ENCODE measurements around the gene TNK1. TPM values are rescaled to one million over a fixed set of nuclear protein-coding genes. Genes with fewer than 3 reads are reported as not detected.
A peak's percentile ranks its signal among the peaks of the same experiment; 100 is the strongest.
"Not testable (repeated sequence)": the region's sequence is repeated elsewhere in the genome, so short reads cannot be mapped to it uniquely, and the experiment has no call there.

TNK1 gene
- total RNA-seq, 1 experiment from 2014 or later: 7.0 TPM

DNA sequence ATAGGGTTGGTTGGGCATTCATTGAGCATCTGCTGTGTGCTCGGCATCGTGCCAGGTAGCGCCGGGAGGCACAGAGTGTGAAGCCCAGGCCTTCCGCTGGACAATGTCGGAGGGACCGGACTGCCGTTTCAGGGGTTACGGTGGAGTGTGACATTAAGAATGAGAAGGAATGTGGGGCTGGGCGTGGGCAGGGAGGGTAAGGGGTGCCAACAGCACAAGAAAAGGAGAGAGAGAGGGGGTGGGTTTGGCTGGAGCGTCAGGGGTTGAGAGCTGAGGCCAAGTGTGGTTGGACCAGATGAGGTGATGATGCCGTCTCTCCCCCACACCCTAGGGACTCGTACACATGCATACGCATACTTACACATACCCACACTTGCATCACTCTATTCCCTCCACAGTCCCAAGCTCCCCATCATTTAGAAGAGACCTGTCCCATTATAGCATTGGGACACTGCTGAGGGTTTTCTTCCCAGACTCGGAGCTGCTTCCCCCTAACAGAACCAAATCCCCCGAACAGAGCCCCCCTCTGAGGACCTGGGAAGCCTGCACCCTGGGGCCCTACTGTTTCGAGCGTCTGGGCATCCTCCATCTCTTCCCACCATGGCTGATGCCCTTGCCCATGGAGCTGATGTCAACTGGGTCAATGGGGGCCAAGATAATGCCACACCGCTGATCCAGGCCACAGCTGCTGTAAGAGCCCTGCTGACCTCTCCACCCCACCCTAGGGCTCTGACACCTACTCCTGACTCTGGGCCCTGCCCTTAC, 32.2 kb upstream of the TNK1 start:
- H3K36me3 ChIP-seq (replicated peaks; ENCODE audit: control insufficient read depth, insufficient read depth, low read length): no peaks in the 10 kb centered on the region; the same call in 1 of the 2 replicates
- DNase-seq: no peak
- peaks cover 5% of the 10 kb centered on the region; the same call in 1 of the 2 replicates for H3K27me3 ChIP-seq (ENCODE audit: control insufficient read depth, insufficient read depth, low read length)
- H3K4me3 ChIP-seq (ENCODE audit: insufficient read depth, low read depth, low read length): no peak overlapping the region

DNA sequence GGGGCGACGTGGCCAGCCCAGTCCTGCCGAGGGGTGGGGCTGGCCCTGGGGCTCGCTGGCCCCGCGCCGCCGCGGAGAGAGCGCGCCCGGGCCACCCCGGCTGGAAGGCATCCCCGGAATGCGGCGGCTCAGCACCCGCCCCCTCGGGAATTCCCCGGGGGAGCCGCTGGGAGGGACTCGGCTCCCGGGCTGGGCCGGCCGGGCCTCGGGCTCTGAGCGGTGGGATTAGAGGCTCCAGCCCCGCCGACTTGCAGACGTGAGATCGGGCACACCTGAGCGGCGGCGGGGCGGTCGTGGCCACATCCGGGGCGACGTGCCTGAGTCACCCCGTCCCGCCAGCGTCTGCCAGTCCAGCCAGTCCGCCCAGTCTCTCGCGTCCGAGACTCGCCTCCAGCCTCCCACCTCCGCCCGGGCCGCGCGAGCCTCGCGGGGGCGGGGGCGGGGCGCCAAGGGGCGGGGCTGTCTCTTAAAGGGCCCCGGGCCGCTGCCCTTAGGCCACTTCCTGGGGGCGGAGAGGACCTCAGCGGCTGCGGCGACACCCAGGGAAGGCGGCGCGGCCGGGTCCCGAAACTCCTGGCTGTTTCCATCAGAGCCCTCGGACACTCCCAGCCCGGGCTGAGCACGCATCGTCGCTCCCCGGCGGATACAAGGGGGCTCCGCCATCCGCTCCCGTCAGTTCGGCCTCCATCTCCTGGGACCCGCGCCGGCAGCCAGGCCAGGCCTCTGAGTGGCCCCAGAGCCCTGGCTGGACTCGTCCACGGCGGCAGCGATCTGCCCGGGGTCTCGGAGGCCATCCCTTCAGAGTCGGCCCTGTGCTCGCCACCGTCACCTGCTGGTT, 29.0 kb upstream of the TNK1 start, which contains the start of gene KCTD11:
KCTD11 (plus strand) TSS at position 498 of the 838 bp plus-strand sequence.
- Histone ChIP-seq H3K36me3 (replicated peaks; ENCODE audit: control insufficient read depth, insufficient read depth, low read length) (no peaks in the 10 kb centered on the region), H3K4me3 (ENCODE audit: insufficient read depth, low read depth, low read length) (peak within 1 kb of the TSS; percentile 76)

DNA sequence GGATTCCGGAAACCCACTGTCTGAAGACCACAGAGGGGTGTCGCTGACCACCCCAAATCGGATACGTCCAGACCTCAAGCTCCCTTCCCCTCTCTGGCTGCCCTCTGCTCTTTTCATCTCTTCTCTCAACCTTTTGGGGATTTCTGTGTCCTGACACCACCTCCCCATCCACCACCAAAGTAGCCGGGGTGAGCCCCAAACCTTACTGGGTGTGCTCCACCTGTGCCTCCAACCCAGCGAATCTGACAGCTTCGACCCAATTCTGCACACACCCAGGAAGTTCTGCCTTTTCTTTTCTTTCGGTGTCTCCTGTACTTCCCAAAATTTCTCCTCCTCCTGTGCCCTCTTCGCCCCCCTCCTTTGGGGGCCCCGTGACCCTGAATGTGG, 28.4 kb upstream of the TNK1 start:
- Histone ChIP-seq H3K36me3 (replicated peaks; ENCODE audit: control insufficient read depth, insufficient read depth, low read length) (no peaks in the 10 kb centered on the region), H3K27me3 (ENCODE audit: control insufficient read depth, insufficient read depth, low read length) (peaks cover 5% of the 10 kb centered on the region; the same call in 1 of the 2 replicates), H3K4me3 (ENCODE audit: insufficient read depth, low read depth, low read length) (peak overlapping the region; percentile 76)
- DNase-seq: no peak

More for the DNA sequence above, 29.0 kb upstream of the TNK1 start, which contains the start of gene KCTD11:
- peak; percentile 99 for DNase-seq
- H3K27me3 ChIP-seq (ENCODE audit: control insufficient read depth, insufficient read depth, low read length): peaks cover 5% of the 10 kb centered on the region; the same call in 1 of the 2 replicates

DNA sequence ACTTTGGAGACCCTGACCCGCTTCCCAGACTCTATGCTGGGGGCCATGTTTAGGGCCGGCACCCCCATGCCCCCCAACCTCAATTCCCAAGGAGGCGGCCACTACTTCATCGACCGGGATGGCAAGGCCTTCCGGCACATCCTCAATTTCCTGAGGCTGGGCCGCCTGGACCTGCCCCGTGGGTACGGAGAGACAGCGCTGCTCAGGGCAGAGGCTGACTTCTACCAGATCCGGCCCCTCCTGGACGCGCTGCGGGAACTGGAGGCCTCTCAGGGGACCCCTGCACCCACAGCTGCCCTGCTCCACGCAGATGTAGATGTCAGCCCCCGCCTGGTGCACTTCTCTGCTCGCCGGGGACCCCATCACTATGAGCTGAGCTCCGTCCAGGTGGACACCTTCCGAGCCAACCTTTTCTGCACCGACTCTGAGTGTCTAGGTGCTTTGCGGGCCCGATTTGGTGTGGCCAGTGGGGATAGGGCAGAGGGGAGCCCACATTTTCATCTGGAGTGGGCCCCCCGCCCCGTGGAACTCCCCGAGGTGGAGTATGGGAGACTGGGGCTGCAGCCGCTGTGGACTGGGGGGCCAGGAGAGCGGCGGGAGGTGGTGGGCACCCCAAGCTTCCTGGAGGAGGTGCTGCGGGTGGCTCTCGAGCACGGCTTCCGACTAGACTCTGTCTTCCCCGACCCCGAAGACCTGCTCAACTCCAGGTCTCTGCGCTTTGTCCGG, 27.8 kb upstream of the TNK1 start:
- Histone ChIP-seq H3K4me3 (ENCODE audit: insufficient read depth, low read depth, low read length) (no peak overlapping the region), H3K36me3 (replicated peaks; ENCODE audit: control insufficient read depth, insufficient read depth, low read length) (no peaks in the 10 kb centered on the region), H3K27me3 (ENCODE audit: control insufficient read depth, insufficient read depth, low read length) (peaks cover 5% of the 10 kb centered on the region; the same call in 1 of the 2 replicates)
- DNase-seq: peak; percentile 55

DNA sequence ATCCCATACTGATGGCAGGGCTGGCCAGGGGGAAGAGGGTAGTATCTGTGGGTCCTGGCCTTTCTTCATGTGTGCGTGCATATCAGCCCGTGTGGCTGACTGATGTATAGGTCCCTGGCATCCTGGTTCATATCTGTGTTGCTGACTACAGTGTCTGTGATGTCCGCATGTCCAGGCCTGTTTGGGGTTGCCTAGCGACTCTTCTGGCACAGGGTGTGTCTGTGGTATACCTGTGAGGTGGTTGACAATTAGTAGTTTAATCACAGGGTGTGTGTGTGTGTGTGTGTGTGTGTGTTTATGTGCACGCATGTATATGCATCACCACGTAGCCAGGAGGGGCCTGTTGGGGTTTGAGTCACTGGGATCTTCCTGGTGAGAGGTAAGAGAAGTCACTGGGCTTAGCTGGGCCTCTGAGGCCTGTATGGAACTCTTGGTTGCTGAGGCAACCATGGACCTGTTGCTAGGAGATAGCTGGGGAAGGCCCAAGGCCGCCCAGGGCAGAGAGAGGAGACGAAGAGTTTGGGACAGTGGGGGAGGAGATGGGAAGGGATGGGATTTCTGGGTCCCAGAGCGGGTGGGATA, 26.5 kb upstream of the TNK1 start:
- H3K4me3 ChIP-seq (ENCODE audit: insufficient read depth, low read depth, low read length): no peak overlapping the region
- no peaks in the 10 kb centered on the region for H3K36me3 ChIP-seq (replicated peaks; ENCODE audit: control insufficient read depth, insufficient read depth, low read length)
- peaks cover 5% of the 10 kb centered on the region; the same call in 1 of the 2 replicates for H3K27me3 ChIP-seq (ENCODE audit: control insufficient read depth, insufficient read depth, low read length)
- peak; percentile 46 for DNase-seq

DNA sequence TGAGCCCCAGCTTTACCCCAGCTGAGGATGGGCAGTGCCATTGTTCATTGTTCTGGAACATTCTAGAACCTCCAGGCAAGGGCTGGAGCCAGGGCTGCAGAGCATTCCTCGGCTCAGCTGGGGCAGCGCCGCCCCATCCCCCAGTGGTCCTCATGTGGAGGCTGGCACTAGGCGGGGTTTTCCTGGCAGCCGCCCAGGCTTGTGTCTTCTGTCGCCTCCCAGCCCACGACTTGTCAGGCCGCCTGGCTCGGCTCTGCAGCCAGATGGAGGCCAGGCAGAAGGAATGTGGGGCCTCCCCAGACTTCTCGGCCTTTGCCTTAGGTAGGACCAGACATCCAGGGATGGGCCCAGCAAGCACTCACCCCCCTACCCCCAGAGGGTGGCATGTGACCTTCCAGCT, 25.8 kb upstream of the TNK1 start, which contains the start of gene TMEM95:
TMEM95 (plus strand) TSS at position 104 of the 400 bp plus-strand sequence; CDS start at position 153, 49 bp downstream.
- no peaks in the 10 kb centered on the region for H3K36me3 ChIP-seq (replicated peaks; ENCODE audit: control insufficient read depth, insufficient read depth, low read length)
- DNase-seq: peak; percentile 44
- H3K4me3 ChIP-seq (ENCODE audit: insufficient read depth, low read depth, low read length): no peak within 1 kb of the TSS
- H3K27me3 ChIP-seq (ENCODE audit: control insufficient read depth, insufficient read depth, low read length): peaks cover 5% of the 10 kb centered on the region; the same call in 1 of the 2 replicates

DNA sequence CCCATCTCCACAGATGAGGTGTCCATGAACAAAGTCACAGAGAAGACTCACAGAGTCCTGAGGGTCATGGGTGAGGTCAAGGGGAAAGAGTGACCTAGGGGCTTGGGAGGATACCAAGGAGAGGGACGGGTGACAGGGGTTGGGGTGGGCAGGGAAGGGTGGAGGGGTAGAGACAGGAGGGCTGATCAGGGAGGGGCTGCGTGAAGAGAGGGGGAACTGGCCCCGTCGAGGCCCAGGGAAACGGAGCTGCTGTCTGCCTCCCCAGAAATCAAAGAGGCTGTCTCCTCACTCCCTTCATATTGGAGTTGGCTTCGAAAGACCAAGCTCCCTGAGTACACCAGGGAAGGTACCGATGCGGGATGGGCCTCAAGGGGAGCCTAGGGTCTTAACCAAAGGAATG, 25.3 kb upstream of the TNK1 start:
- Histone ChIP-seq H3K36me3 (replicated peaks; ENCODE audit: control insufficient read depth, insufficient read depth, low read length) (no peaks in the 10 kb centered on the region), H3K27me3 (ENCODE audit: control insufficient read depth, insufficient read depth, low read length) (peaks cover 5% of the 10 kb centered on the region; the same call in 1 of the 2 replicates), H3K4me3 (ENCODE audit: insufficient read depth, low read depth, low read length) (no peak overlapping the region)
- no peak for DNase-seq

DNA sequence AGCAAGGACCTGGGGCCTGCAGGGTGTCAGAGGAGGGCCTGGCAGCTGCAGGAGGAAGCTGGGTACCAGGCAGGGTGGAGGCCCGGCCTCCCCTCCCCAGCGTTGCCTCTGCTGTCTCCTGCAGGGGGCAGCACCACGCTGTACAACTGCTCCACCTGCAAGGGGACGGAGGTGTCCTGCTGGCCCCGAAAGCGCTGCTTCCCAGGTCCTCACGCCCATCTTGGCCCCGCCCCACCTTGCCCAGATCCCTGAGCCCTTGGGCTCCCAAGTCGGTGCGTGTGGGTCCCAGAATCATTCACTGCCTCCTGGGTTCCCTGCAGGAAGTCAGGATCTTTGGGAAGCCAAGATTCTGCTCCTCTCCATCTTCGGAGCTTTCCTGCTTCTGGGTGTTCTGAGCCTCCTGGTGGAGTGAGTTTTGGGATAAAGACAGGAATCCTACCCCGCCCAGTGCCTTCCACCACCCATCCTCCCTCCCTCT, 24.8 kb upstream of the TNK1 start:
- Histone ChIP-seq H3K27me3 (ENCODE audit: control insufficient read depth, insufficient read depth, low read length) (peaks cover 2% of the 10 kb centered on the region; the same call in 1 of the 2 replicates), H3K4me3 (ENCODE audit: insufficient read depth, low read depth, low read length) (peak overlapping the region; percentile 9; the same call in 1 of the 2 replicates), H3K36me3 (replicated peaks; ENCODE audit: control insufficient read depth, insufficient read depth, low read length) (no peaks in the 10 kb centered on the region)
- DNase-seq: peak; percentile 97

DNA sequence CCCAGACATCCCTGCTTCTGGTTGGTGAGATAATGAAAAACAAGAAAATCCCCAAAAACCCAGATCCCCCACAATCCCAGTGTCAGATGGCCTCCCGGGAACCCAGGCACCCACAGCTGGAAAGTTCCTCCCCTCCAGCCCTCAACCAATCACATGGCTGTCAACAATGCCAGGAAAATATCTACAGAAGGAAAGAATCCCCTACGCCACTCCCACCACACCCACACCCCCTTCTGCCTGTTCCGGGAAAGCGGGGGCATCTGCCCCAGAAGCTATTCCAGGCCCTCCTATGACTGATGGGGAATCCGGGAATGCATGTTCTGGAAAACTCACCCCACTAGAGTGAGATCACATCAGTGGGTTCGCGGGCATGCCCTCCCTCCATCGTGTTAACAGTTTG, 24.1 kb upstream of the TNK1 start:
- peak; percentile 36 for DNase-seq
- Histone ChIP-seq H3K27me3 (ENCODE audit: control insufficient read depth, insufficient read depth, low read length) (no peaks in the 10 kb centered on the region; the same call in 1 of the 2 replicates), H3K4me3 (ENCODE audit: insufficient read depth, low read depth, low read length) (no peak overlapping the region), H3K36me3 (replicated peaks; ENCODE audit: control insufficient read depth, insufficient read depth, low read length) (no peaks in the 10 kb centered on the region)

DNA sequence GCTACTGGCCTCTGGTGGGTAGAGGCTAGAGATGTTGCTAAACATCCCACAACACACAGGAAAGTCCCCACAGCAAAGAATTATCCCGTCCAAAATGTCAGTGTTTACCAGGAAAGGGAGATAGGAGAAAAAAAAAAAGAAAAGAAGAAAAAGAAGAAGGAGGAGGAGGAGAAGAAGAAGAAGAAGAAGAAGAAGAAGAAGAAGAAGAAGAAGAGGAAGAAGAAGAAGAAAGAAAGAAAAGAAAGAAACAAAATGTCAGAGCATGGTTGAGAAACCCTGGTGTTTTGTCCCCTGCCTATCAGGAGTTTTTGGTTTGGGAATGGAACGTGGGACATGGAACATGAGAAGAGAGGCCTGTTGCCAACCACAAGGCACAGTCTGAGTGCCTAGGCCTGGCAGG, 23.5 kb upstream of the TNK1 start:
- Histone ChIP-seq H3K36me3 (replicated peaks; ENCODE audit: control insufficient read depth, insufficient read depth, low read length) (no peaks in the 10 kb centered on the region), H3K27me3 (ENCODE audit: control insufficient read depth, insufficient read depth, low read length) (no peaks in the 10 kb centered on the region; the same call in 1 of the 2 replicates), H3K4me3 (ENCODE audit: insufficient read depth, low read depth, low read length) (no peak overlapping the region)
- DNase-seq: no peak

DNA sequence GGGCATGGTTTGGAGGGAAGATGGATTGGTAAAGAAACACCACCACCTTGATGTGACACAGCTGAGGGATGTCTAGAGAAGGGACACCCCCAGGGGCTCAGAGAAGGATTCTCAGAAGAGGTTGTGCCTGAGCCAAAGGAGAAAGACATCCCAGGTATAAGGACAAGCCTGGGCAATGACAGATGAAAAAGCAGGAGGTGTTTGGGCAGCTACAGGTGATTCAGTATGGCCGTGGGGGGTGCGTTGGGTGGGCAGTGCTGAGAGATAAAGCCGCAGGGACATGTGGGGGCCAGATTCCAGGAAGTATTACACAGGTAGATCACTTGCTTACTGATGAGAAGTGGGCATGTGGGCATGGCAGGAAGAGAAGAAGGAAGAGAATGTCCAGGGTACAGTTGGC, 19.0 kb upstream of the TNK1 start:
- H3K36me3 ChIP-seq (replicated peaks; ENCODE audit: control insufficient read depth, insufficient read depth, low read length): no peaks in the 10 kb centered on the region
- no peak for DNase-seq
- H3K4me3 ChIP-seq (ENCODE audit: insufficient read depth, low read depth, low read length): no peak overlapping the region
- no peaks in the 10 kb centered on the region for H3K27me3 ChIP-seq (ENCODE audit: control insufficient read depth, insufficient read depth, low read length)

DNA sequence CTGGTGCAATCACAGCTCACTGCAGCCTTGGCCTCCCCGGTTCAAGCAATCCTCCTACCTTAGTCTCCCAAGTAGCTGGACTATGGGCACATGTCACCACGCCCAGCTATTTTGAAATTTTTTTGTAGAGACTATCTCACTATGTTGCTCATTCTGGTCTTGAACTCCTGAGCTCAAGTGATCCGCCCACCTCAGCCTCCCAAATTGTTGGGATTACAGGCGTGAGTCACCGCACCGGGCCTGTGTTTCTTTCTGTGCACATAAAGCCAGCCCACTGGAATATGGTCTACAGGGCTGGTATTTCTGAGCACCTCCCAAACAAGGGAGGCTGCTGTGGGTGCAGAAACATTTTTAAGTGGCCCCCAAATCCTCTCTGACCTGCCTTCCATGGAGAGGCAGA, 17.6 kb upstream of the TNK1 start:
- no peaks in the 10 kb centered on the region for H3K27me3 ChIP-seq (ENCODE audit: control insufficient read depth, insufficient read depth, low read length)
- no peak for DNase-seq
- no peaks in the 10 kb centered on the region for H3K36me3 ChIP-seq (replicated peaks; ENCODE audit: control insufficient read depth, insufficient read depth, low read length)
- no peak overlapping the region for H3K4me3 ChIP-seq (ENCODE audit: insufficient read depth, low read depth, low read length)

DNA sequence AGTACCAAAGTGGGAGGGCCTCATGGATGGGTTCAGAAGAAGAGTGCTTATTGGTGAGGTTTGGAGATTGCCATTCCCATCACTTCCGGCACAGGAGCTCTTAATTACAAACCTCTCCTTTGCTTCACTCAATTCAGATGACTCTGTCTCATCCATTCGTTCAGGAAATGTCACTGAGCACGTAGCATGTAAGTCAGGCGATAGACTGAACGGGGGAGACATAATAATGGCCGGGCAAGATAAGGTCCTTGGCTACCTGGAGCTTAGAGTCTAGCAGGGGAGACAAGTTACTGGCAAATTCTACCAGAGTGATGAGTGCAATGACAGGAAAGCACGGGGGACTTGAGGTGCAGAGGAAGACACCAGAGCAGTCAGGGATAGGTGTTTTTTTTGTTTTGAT, 14.9 kb upstream of the TNK1 start:
- H3K36me3 ChIP-seq (replicated peaks; ENCODE audit: control insufficient read depth, insufficient read depth, low read length); H3K4me3 ChIP-seq (ENCODE audit: insufficient read depth, low read depth, low read length); H3K27me3 ChIP-seq (ENCODE audit: control insufficient read depth, insufficient read depth, low read length): not testable (repeated sequence)
- peak; percentile 13 for DNase-seq

DNA sequence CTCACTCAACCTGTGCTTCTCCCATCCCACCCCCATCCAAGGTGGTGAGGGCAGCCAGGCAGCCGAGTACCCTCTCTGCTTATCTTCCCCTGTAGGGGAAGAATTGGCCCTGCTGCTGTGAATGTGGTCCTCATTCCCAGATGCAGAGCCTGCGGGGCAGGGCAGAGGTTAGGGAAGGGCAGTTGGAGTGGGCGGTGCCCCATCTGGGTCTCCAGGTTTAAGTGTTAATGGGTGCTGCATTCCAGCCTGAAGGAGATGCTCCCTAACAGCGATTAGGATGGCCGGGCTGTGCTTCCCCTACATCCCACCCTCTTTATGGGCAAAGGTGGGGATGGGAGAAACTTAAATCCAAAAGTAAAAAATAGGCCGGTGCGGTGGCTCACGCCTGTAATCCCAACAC, 13.8 kb upstream of the TNK1 start:
- no peak for DNase-seq
- H3K36me3 ChIP-seq (replicated peaks; ENCODE audit: control insufficient read depth, insufficient read depth, low read length): no peaks in the 10 kb centered on the region
- no peak overlapping the region for H3K4me3 ChIP-seq (ENCODE audit: insufficient read depth, low read depth, low read length)
- H3K27me3 ChIP-seq (ENCODE audit: control insufficient read depth, insufficient read depth, low read length): no peaks in the 10 kb centered on the region; the same call in 1 of the 2 replicates
